Smooth muscle cell (in vitro differentiated cells): ENCODE measurements around the gene SEPTIN7. TPM values are rescaled to one million over a fixed set of nuclear protein-coding genes. Genes with fewer than 3 reads are reported as not detected.

Experiments
- DNase-seq: peaks from one replicate; lab custom pipeline; 2025; ENCODE audit not compliant: unreplicated experiment; lab: John Stamatoyannopoulos, UW
- H2AFZ ChIP-seq: fragments of 200-600 bp; sonication (generic); 2 replicates; pipeline ENCODE4 v1.6.0; 2016; ENCODE audit warnings: antibody characterized with exemption, low read depth, mild to moderate bottlenecking
- H3F3A ChIP-seq: fragments of 200-600 bp; sonication (generic); 2 replicates; pipeline ENCODE4 v1.6.0; 2017; ENCODE audit warnings: antibody characterized with exemption, low read depth
- H3K27ac ChIP-seq: fragments of 200-600 bp; sonication (generic); 2 replicates; pipeline ENCODE4 v1.5.1; 2016; ENCODE audit warnings: low read depth, mild to moderate bottlenecking
- H3K27me3 ChIP-seq: fragments of 200-600 bp; sonication (generic); 2 replicates; pipeline ENCODE4 v1.6.1; 2016; ENCODE audit warnings: low read depth, mild to moderate bottlenecking
- H3K36me3 ChIP-seq: fragments of 200-600 bp; sonication (generic); 2 replicates; pipeline ENCODE4 v1.5.1; 2016; ENCODE audit warnings: low read depth
- H3K4me1 ChIP-seq: fragments of 200-600 bp; sonication (generic); 2 replicates; pipeline ENCODE4 v1.5.1; 2016; ENCODE audit warnings: low read depth
- H3K4me2 ChIP-seq: fragments of 200-600 bp; sonication (generic); 2 replicates; pipeline ENCODE4 v1.6.0; 2016; ENCODE audit warnings: mild to moderate bottlenecking
- H3K4me3 ChIP-seq: fragments of 200-600 bp; sonication (generic); 2 replicates; pipeline ENCODE4 v1.5.1; 2016; ENCODE audit warnings: mild to moderate bottlenecking
- H3K79me2 ChIP-seq: fragments of 200-600 bp; sonication (generic); 2 replicates; pipeline ENCODE4 v1.6.0; 2016; ENCODE audit warnings: low read depth, mild to moderate bottlenecking
- H3K9ac ChIP-seq: fragments of 200-600 bp; sonication (generic); 2 replicates; pipeline ENCODE4 v1.6.0; 2016; ENCODE audit warnings: low read depth
- H3K9me3 ChIP-seq: fragments of 200-600 bp; sonication (generic); replicated peaks from 2 replicates; pipeline ENCODE4 v1.5.1; 2016; ENCODE audit warnings: low read depth
- H4K20me1 ChIP-seq: fragments of 200-600 bp; sonication (generic); 2 replicates; pipeline ENCODE4 v1.6.0; 2016; ENCODE audit warnings: low read depth
- WGBS: methylation state at CpG from one replicate; pipeline ENCODE4 v1.1.7; 2016; ENCODE audit warnings: low lambda C conversion rate; 5-methylcytosine and 5-hydroxymethylcytosine counted together
- polyA plus RNA-seq: library from polyadenylated mRNA; unstranded; fragments of >200 nt; fragmentation: Nextera tagmentation; extraction: Ambion mirVana; gene quantifications from 2 replicates; pipeline ENCODE4 v1.2.1, GENCODE V29; 2016
- total RNA-seq: library from RNA; depleted of rRNA; stranded (reverse); fragments of >200 nt; gene quantifications from 2 replicates; pipeline ENCODE4 v1.2.3, GENCODE V29; 2014
- TF ChIP-seq, protein P1 (sequence below): fragments of 200-600 bp; sonication (generic); IDR thresholded peaks from 2 replicates; pipeline ENCODE4 v1.5.1; 2017; ENCODE audit warnings: borderline replicate concordance, mild to moderate bottlenecking, antibody characterized with exemption; ENCODE audit not compliant: insufficient read depth, poor library complexity, severe bottlenecking

SEPTIN7 gene
- total and polyA plus RNA-seq, 2 experiments from 2014 or later: 452 to 491 TPM

DNA sequence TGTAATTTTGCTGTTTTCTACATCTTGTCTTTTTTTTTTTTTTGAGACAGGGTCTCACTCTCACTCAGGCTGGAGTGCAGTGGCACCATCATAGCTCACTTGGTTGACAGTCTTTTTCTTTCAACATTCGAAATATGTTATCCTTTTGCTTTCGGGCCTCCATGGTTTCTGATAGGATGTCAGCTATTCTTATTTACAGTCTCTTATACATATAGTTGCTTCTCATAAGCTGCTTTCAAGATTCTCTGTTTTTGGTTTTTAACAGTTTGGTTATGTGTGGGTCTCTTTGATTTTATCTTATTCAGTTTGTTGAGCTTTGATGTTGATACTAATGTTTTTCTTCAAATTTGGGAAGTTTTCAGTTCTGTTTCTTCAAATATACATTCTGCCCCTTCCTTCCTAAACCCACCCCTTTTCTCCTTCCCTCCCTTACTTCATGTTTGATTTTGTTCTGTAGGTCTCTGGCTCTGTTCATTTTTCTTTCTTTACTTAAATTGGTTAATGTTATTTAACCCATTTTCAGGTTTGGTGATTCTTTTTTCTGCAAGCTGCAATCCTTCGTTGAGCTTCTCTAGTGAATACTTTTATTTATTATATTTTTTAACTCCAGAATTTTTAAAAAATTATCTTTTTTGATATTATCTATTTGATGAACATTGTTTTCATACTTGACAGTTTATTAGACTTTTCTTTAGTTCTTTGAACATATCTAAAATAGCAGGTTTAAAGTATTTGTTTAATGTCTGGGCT is 19.3 kb downstream of the SEPTIN7 start:
- TF ChIP-seq, protein P1, sequence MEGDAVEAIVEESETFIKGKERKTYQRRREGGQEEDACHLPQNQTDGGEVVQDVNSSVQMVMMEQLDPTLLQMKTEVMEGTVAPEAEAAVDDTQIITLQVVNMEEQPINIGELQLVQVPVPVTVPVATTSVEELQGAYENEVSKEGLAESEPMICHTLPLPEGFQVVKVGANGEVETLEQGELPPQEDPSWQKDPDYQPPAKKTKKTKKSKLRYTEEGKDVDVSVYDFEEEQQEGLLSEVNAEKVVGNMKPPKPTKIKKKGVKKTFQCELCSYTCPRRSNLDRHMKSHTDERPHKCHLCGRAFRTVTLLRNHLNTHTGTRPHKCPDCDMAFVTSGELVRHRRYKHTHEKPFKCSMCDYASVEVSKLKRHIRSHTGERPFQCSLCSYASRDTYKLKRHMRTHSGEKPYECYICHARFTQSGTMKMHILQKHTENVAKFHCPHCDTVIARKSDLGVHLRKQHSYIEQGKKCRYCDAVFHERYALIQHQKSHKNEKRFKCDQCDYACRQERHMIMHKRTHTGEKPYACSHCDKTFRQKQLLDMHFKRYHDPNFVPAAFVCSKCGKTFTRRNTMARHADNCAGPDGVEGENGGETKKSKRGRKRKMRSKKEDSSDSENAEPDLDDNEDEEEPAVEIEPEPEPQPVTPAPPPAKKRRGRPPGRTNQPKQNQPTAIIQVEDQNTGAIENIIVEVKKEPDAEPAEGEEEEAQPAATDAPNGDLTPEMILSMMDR: no peak
- H2AFZ ChIP-seq: no peak overlapping the region
- H3F3A ChIP-seq: peaks cover 46% of the 10 kb centered on the region
- no peaks in the 10 kb centered on the region for H3K9me3 ChIP-seq
- WGBS: 76% methylated on average over 3 of the region's 3 CpGs
- peak overlapping the region; percentile 44 for H3K4me2 ChIP-seq
- no peak for DNase-seq
- H3K36me3 ChIP-seq: no peaks in the 10 kb centered on the region
- peaks cover 100% of the 10 kb centered on the region for H3K79me2 ChIP-seq
- no peak overlapping the region for H3K4me3 ChIP-seq
- no peaks in the 10 kb centered on the region for H3K27me3 ChIP-seq
- peak overlapping the region; percentile 44 for H3K27ac ChIP-seq
- peaks cover 100% of the 10 kb centered on the region for H4K20me1 ChIP-seq
- no peak overlapping the region for H3K9ac ChIP-seq
- H3K4me1 ChIP-seq: peaks cover 22% of the 10 kb centered on the region

DNA sequence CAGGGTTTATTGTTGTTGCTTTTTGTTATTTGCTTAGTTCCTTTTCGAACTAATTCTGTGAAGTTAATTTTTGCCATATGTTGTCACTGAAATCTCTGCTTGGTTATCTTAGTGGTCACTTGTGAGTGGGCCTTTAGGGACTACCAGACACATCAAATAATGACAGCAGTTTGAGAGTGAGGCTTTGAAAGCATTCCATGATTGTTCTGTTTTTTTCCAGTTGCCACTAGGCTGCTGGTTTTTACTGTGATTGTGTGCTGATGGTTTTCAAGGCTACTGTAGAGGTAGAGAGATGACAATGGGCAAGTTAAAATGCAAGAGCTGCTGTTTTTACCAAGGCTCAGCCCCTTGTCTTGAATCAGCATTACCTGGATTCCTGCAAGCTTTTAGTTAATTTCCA is 20.0 kb downstream of the SEPTIN7 start:
- no peak overlapping the region for H3K4me3 ChIP-seq
- peak overlapping the region; percentile 44 for H3K4me2 ChIP-seq
- no peak for DNase-seq
- TF ChIP-seq, protein P1: no peak
- H3K36me3 ChIP-seq: no peaks in the 10 kb centered on the region
- peaks cover 42% of the 10 kb centered on the region for H3F3A ChIP-seq
- H3K9me3 ChIP-seq: no peaks in the 10 kb centered on the region
- H3K79me2 ChIP-seq: peaks cover 100% of the 10 kb centered on the region
- WGBS: 8% methylated on average over 1 of the region's 1 CpG
- peaks cover 22% of the 10 kb centered on the region for H3K4me1 ChIP-seq
- peaks cover 100% of the 10 kb centered on the region for H4K20me1 ChIP-seq
- no peak overlapping the region for H3K9ac ChIP-seq
- H2AFZ ChIP-seq: no peak overlapping the region
- no peaks in the 10 kb centered on the region for H3K27me3 ChIP-seq
- peak overlapping the region; percentile 42 for H3K27ac ChIP-seq

DNA sequence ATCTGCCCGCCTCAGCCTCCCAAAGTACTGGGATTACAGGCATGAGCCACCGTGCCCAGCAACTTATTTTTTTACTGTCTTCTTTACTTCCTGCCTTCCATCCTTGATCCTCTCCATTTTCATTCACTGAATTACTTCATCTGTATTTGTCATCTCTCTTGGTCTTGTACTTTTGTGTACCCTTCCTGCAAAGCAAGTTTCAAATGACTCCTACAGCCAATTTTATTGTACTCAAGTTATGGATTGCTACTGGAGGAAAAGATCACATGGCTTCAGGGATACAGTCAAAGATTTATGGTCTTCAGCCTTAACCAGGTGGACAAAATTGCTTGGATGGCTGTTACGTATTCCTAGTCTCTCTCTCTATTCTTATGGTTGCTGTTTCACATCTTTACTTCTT is 22.6 kb downstream of the SEPTIN7 start:
- no peak overlapping the region for H3K4me3 ChIP-seq
- no peaks in the 10 kb centered on the region for H3K27me3 ChIP-seq
- peaks cover 99% of the 10 kb centered on the region for H4K20me1 ChIP-seq
- H3K4me1 ChIP-seq: peaks cover 20% of the 10 kb centered on the region
- TF ChIP-seq, protein P1: no peak
- no peak overlapping the region for H2AFZ ChIP-seq
- no peaks in the 10 kb centered on the region for H3K36me3 ChIP-seq
- H3K9ac ChIP-seq: no peak overlapping the region
- H3F3A ChIP-seq: peaks cover 30% of the 10 kb centered on the region
- H3K79me2 ChIP-seq: peaks cover 100% of the 10 kb centered on the region
- no peak for DNase-seq
- no peak overlapping the region for H3K4me2 ChIP-seq
- 71% methylated on average over 3 of the region's 3 CpGs for WGBS
- peak overlapping the region; percentile 45 for H3K27ac ChIP-seq
- H3K9me3 ChIP-seq: no peaks in the 10 kb centered on the region

GRCh38 chr7:35825974-35826373 is 25.1 kb downstream of the SEPTIN7 start:
- TF ChIP-seq, protein P1: no peak
- Histone ChIP-seq H3K4me2 (no peak overlapping the region), H2AFZ (no peak overlapping the region), H3K9me3 (no peaks in the 10 kb centered on the region), H3K4me1 (peaks cover 10% of the 10 kb centered on the region), H3K9ac (no peak overlapping the region), H3K27ac (no peak overlapping the region), H3K27me3 (no peaks in the 10 kb centered on the region), H3K4me3 (no peak overlapping the region), H4K20me1 (peaks cover 99% of the 10 kb centered on the region), H3K79me2 (peaks cover 100% of the 10 kb centered on the region), H3K36me3 (no peaks in the 10 kb centered on the region), H3F3A (peaks cover 13% of the 10 kb centered on the region)
- WGBS: 76% methylated on average over 1 of the region's 1 CpG
- DNase-seq: no peak
